ENCODE measurements around the gene NRXN3.

The NRXN3 gene

GRCh38 chr14:78714711-78715110 lies 544.5 kb downstream of the NRXN3 start:
- DNase-seq = no peak
- in situ Hi-C loops (cut with MboI; ENCODE audit: low pct_unique_long_range_greater_than_20kb, low sequenced_read_pairs) = no loop called here

DNA sequence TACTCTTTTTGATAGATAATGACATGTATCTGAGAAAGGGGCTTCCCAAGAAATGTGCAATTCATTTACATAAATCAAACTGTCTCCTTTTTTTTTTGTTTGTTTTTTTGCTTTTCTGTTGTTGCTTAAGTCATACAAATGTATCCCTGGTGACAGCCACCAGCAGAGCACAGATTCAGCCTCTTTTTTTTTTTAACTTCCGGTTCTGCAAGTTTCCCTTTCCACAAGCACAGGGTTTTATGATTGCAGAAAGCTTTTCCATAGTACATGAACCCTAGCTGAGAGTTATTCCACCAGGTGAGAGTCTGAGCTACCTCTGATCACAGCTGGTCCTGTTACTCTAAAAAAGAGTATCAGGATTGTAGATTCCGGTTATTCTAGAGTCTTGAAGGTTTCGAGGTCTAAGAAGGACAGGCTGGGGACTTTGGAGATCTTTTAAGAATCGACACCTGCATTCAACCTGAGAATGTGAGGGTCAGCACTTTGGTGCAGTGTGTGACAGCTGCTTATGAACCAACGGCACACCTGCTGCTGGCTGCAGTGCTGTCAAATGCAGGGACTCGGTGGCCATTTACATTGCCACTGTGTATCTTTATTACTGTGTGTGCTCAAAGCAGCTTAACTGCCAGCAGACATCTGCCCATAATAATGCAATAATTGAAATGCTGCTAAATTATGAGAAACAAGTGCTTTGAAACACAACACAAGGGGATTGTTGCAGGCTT lies 551.7 kb downstream of the NRXN3 start:
- in situ Hi-C loops (cut with MboI; ENCODE audit: low pct_unique_long_range_greater_than_20kb, low sequenced_read_pairs) = no loop called here
- no peak for DNase-seq

GRCh38 chr14:78725086-78725485 lies 554.9 kb downstream of the NRXN3 start:
- in situ Hi-C loops (cut with MboI; ENCODE audit: low pct_unique_long_range_greater_than_20kb, low sequenced_read_pairs) = no loop called here
- no peak for DNase-seq

- in situ Hi-C loops (cut with MboI; ENCODE audit: low pct_unique_long_range_greater_than_20kb, low sequenced_read_pairs) = no loop called here
- DNase-seq = no peak
Observed at GRCh38 chr14:78737116-78737515, 566.9 kb downstream of the NRXN3 start.

- DNase-seq = no peak
- in situ Hi-C loops (cut with MboI; ENCODE audit: low pct_unique_long_range_greater_than_20kb, low sequenced_read_pairs) = no loop called here
Observed at GRCh38 chr14:78737601-78738000, 567.4 kb downstream of the NRXN3 start.

GRCh38 chr14:78746086-78746595 lies 576.0 kb downstream of the NRXN3 start:
- in situ Hi-C loops (cut with MboI; ENCODE audit: low pct_unique_long_range_greater_than_20kb, low sequenced_read_pairs) = no loop called here
- DNase-seq = no peak

DNA sequence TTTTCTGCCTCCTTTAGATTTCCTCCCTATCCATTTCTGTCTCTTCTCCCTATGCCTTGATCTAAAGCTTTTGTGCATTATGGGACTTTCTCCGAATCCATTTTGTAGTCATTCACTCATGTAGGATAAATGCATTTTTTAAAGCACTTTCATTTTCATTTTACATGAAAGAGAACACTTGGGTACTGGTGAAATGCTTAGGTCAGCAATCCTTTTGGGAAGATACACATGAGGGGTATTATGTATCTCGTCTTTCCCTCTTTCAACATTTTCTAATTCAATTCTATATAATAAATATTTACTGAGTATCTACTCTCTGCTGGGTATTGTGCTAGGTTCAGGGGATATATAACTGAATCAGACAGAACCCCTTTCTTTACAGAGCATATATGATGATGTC lies 577.6 kb downstream of the NRXN3 start:
- DNase-seq = no peak
- in situ Hi-C loops (cut with MboI; ENCODE audit: low pct_unique_long_range_greater_than_20kb, low sequenced_read_pairs) = no loop called here

DNA sequence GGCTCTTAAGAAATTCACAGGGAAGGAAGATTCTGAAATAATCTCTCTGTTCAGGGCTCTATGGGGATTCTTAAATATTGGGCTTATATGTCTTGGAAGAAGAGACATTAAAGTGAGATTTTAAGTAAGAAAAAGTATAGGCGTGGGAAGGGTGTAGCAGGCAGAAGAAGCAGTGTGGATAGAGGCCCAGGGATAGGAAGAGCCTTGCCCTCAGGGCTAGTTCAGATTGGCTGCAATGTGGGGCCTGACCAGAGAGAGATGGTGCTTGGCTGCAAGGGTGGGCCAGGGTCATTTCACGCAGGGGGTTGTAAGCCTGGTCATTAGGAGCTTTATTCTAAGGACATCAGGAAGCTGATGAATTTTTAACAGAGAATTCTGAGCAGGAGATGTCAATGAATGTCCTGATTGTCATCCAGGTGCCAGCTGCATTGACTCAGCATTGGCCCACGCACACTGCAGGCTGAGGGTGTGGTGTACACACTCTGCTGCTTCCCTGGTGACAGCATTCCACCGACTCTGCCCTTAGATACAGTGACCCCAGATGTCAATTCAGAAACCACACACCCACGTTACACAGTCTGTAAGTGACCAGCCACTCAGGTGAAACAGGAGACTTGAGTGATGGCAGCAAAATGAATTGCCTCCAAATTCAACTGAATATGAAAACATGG lies 582.5 kb downstream of the NRXN3 start:
- no peak for DNase-seq
- in situ Hi-C loops (cut with MboI; ENCODE audit: low pct_unique_long_range_greater_than_20kb, low sequenced_read_pairs) = no loop called here

- no peak for DNase-seq
- in situ Hi-C loops (cut with MboI; ENCODE audit: low pct_unique_long_range_greater_than_20kb, low sequenced_read_pairs) = no loop called here
Observed at GRCh38 chr14:78754059-78754458, 583.9 kb downstream of the NRXN3 start.

DNA sequence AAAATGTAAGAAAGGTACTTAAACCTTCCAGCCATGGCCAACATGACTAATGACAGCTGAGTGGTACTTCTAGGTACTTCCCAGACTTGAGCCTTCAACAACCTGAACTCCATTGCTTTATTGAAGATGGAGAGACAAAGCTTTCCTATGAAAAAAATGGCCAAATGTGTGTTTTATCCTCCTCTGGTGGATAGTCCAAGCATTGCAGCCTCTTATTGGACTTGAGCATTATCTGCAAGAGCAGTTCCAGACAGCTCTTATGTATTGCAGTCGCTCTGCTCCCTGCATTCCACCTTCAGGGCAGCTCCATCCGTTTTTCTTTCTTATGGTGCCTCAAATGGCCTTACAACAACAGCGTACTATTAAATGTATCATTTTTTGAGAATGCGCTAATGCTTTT lies 588.2 kb downstream of the NRXN3 start:
- in situ Hi-C loops (cut with MboI; ENCODE audit: low pct_unique_long_range_greater_than_20kb, low sequenced_read_pairs) = no loop called here
- peak; percentile 46 for DNase-seq

- DNase-seq = no peak
- in situ Hi-C loops (cut with MboI; ENCODE audit: low pct_unique_long_range_greater_than_20kb, low sequenced_read_pairs) = no loop called here
Observed at GRCh38 chr14:78762331-78762730, 592.2 kb downstream of the NRXN3 start.

DNA sequence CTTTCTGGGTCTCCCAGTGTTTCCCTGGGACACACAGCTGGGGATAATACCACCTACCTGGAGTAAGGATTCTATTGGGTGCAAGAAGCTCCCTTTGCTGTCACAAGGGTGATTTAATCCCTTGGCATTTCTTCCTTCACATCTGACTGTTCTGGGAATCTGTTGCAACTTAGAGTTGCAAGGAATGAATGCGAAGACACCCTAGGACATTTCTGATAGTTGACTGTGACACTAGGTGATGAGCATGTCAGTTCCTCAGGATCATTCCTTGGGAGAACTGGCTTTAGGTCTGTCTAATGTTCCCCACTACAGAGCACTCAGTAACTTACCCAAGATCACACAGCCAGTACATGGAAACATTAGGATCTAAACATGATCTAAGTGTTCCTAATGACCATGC lies 593.6 kb downstream of the NRXN3 start:
- in situ Hi-C loops (cut with MboI; ENCODE audit: low pct_unique_long_range_greater_than_20kb, low sequenced_read_pairs) = no loop called here
- DNase-seq = no peak

- in situ Hi-C loops (cut with MboI; ENCODE audit: low pct_unique_long_range_greater_than_20kb, low sequenced_read_pairs) = no loop called here
- peak; percentile 0 for DNase-seq
Observed at GRCh38 chr14:78764240-78764639, 594.1 kb downstream of the NRXN3 start.

DNA sequence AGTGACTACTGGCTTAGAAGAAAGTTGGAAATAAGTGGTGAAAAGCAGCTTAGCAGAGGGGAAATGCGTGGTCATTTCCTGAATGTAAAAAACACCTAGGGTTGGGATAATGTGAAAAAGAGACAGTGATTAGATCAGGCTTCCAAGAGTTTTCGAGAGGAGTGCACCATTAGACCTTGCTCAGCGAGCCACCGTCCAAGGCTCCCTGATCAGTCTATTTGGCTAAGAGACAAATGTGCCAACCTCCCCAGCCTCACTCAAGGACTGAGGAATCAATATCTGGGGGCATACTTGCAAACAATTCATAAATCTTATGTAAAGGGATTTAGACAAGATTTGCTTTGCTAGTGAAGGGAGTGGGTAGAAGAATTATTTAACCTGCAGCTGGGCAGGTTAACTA lies 594.5 kb downstream of the NRXN3 start:
- DNase-seq = no peak
- in situ Hi-C loops (cut with MboI; ENCODE audit: low pct_unique_long_range_greater_than_20kb, low sequenced_read_pairs) = no loop called here

DNA sequence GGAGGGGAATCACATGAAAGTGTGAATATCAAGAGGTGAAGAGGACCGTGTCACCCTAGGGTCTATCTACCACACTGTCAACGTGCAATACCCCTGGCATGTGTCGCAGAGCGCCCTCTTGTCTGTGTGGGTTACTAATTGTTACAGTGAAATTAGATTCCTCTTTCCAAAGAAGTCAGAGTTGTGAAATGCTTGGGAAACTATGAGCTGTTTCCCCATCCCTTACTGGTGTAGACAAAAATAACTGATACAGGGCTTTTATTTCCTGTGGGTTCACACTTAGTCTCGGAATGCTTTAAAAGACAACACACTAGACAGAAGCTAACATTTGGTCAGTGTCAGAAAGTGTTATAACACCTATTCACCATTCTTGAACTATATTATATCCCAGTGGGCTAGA lies 597.3 kb downstream of the NRXN3 start:
- DNase-seq = no peak
- in situ Hi-C loops (cut with MboI; ENCODE audit: low pct_unique_long_range_greater_than_20kb, low sequenced_read_pairs) = no loop called here

DNA sequence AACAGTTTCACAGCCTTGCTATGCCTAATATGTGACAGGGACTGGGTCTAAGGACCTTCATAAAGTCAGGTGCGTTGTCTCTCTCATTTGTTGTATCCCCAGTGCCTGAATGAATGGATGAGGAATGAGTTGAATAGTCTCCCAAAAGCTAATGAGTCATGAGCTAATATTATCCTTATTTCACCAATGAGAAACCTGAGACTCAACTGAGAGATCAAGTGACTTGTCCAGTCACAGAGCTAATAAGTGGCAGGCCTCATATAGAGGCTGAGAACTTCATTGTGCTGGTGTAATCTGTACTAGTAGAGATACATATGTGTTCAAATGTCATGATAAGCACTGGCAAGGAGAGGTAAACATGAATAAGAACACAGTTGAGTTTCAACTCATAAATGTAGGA lies 612.4 kb downstream of the NRXN3 start:
- no peak for DNase-seq
- in situ Hi-C loops (cut with MboI; ENCODE audit: low pct_unique_long_range_greater_than_20kb, low sequenced_read_pairs) = no loop called here

GRCh38 chr14:78785265-78785664 lies 615.1 kb downstream of the NRXN3 start:
- in situ Hi-C loops (cut with MboI; ENCODE audit: low pct_unique_long_range_greater_than_20kb, low sequenced_read_pairs) = no loop called here
- DNase-seq = no peak

DNA sequence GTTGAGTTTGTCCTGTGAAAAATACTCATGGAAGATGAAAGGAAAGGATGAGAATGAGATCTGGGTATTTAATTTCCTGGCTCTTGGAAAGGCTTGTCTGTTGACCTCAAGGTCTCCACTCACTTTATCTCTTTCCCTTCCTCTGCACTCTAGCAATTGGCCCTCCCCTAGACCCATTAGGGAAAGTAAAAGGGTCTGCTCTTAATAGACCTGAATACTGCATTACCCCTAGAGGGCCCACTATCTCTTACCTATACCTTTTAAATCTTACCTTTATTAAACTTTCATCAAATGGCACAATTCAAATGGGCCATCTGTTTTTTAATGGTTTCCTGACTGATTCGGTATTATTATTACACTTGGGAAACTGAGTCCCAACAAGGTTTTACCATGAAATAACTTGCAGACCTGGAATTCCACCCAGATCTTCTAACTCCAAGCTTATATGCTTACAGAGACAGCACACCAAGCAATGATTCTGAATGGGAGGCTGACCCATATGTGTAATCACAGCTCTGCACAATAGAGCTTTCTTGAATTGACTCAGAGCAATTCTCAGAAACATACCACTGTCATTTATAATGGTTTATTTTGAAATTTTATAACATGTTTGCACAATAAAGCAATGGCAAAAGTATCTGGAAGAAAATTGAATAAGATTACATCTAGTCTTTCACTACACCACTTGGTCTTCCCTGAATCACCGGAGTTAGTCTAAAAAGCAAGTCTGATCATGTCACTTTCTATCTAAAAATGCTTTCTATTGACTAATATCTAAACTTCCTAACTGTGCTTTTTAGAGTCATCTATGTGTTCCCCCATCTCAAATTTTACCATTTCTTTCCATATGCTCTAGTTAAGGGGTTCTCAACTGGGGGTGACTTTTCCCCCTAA lies 618.5 kb downstream of the NRXN3 start:
- no peak for DNase-seq
- in situ Hi-C loops (cut with MboI; ENCODE audit: low pct_unique_long_range_greater_than_20kb, low sequenced_read_pairs) = no loop called here

DNA sequence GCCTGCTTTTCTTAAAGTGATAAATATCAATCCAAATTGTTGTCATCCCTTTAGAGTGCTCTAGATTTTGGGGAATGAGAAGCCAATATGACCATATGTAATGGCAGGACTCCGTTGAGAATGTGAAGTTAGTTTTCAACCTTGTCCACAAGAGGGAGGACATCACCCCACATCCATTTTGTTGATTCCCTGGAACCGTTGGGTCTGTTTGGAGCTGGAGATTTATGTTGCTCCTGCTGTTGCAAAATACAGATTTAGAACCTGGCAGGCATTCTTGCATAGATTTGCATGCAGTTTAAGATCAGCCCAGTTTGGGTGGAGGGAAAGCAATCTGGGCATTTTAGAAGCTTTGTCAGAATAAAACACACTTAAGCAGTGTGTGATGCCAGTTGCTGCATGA lies 620.1 kb downstream of the NRXN3 start:
- no peak for DNase-seq
- in situ Hi-C loops (cut with MboI; ENCODE audit: low pct_unique_long_range_greater_than_20kb, low sequenced_read_pairs) = no loop called here

DNA sequence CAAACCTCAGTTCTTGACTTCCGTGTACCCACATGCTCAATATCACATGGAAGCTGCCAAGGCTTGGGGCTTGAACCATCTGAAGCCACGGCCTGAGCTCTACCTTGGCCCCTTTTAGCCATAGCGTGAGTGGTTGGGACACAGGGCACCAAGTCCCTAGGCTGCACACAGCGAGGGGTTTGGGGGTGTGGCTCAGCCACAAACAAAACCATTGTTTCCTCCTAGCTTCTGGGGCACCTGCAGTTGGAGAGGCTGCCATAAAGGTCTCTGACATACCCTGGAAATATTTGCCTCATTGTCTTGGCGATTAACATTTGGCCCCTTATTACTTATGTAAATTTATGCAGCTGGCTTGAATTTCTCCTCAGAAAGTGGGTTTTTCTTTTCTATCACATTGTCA lies 628.6 kb downstream of the NRXN3 start:
- DNase-seq = no peak
- in situ Hi-C loops (cut with MboI; ENCODE audit: low pct_unique_long_range_greater_than_20kb, low sequenced_read_pairs) = no loop called here
